GM23248 (cell line): ENCODE measurements around the gene IMMT. TPM values are rescaled to one million over a fixed set of nuclear protein-coding genes. Genes with fewer than 3 reads are reported as not detected.

Experiments used
- DNase-seq: peaks from one replicate; pipeline ENCODE4 v3.0.0-alpha.2; 2015
- H2AFZ ChIP-seq: fragments of 200-600 bp; sonication (generic); 2 replicates; pipeline ENCODE4 v1.6.1; 2016; ENCODE audit warnings: antibody characterized with exemption
- H3F3A ChIP-seq: fragments of 200-600 bp; sonication (generic); 2 replicates; pipeline ENCODE4 v1.6.1; 2016; ENCODE audit warnings: mild to moderate bottlenecking, antibody characterized with exemption, mixed run types; ENCODE audit not compliant: insufficient read depth
- H3K27ac ChIP-seq: fragments of 200-600 bp; sonication (generic); 2 replicates; pipeline ENCODE4 v1.5.1; 2016; ENCODE audit warnings: mild to moderate bottlenecking
- H3K27me3 ChIP-seq: fragments of 200-600 bp; sonication (generic); replicated peaks from 2 replicates; pipeline ENCODE4 v1.6.1; 2016; ENCODE audit warnings: mild to moderate bottlenecking; ENCODE audit not compliant: insufficient read depth
- H3K36me3 ChIP-seq: fragments of 200-600 bp; sonication (generic); 2 replicates; pipeline ENCODE4 v1.6.1; 2016; ENCODE audit warnings: low read depth, mild to moderate bottlenecking
- H3K4me1 ChIP-seq: fragments of 200-600 bp; sonication (generic); 2 replicates; pipeline ENCODE4 v1.6.1; 2016; ENCODE audit warnings: mild to moderate bottlenecking; ENCODE audit not compliant: insufficient read depth
- H3K4me2 ChIP-seq: fragments of 200-600 bp; sonication (generic); one replicate; pipeline ENCODE4 v1.6.1; 2016; ENCODE audit warnings: mild to moderate bottlenecking; ENCODE audit not compliant: unreplicated experiment
- H3K4me3 ChIP-seq: fragments of 200-600 bp; sonication (generic); 2 replicates; pipeline ENCODE4 v1.5.1; 2016; ENCODE audit warnings: mild to moderate bottlenecking
- H3K79me2 ChIP-seq: fragments of 200-600 bp; sonication (generic); 2 replicates; pipeline ENCODE4 v1.6.1; 2016; ENCODE audit warnings: mild to moderate bottlenecking; ENCODE audit not compliant: insufficient read depth
- H3K9ac ChIP-seq: fragments of 200-600 bp; sonication (generic); 2 replicates; pipeline ENCODE4 v1.6.1; 2016; ENCODE audit warnings: mild to moderate bottlenecking
- H3K9me2 ChIP-seq: fragments of 200-600 bp; sonication (generic); 2 replicates; pipeline ENCODE4 v1.6.1; 2016; ENCODE audit warnings: mixed run types, mild to moderate bottlenecking, moderate library complexity; ENCODE audit not compliant: insufficient read depth
- H3K9me3 ChIP-seq: fragments of 200-600 bp; sonication (generic); one replicate; pipeline ENCODE4 v1.6.1; 2017; ENCODE audit warnings: low read depth
- H4K20me1 ChIP-seq: fragments of 200-600 bp; sonication (generic); 2 replicates; pipeline ENCODE4 v1.6.0; 2016; ENCODE audit not compliant: insufficient read depth
- EZH2 ChIP-seq: fragments of 200-600 bp; sonication (generic); IDR thresholded peaks from 2 replicates; pipeline ENCODE4 v1.6.1; 2018; ENCODE audit warnings: antibody characterized with exemption, mild to moderate bottlenecking; ENCODE audit not compliant: insufficient read depth, poor library complexity, severe bottlenecking
- EZH2phosphoT487 ChIP-seq: fragments of 200-600 bp; sonication (generic); IDR thresholded peaks from 2 replicates; pipeline ENCODE4 v1.6.1; 2018; ENCODE audit warnings: antibody characterized with exemption, moderate library complexity, mild to moderate bottlenecking, low read depth; ENCODE audit not compliant: insufficient read depth
- WGBS, 2 experiments: methylation state at CpG; one replicate each; pipeline ENCODE4 v1.1.6; 2015 to 2017; ENCODE audit warnings: low lambda C conversion rate in 2 of 2, low coverage in 1 of 2; ENCODE audit errors: missing lambda C conversion rate in 2 of 2; 5-methylcytosine and 5-hydroxymethylcytosine counted together
- in situ Hi-C: fragments of 300-500 bp; cut with MboI; formaldehyde crosslinking; loops from 2 replicates; pipeline ENCODE4 v1.15.0; 2020
- polyA plus RNA-seq: library from polyadenylated mRNA; unstranded; fragments of >200 nt; fragmentation: Nextera tagmentation; extraction: Ambion mirVana; gene quantifications from 2 replicates; pipeline ENCODE4 v1.2.1, GENCODE V29; 2016
- total RNA-seq: library from RNA; depleted of rRNA; stranded (reverse); fragments of >200 nt; shearing (Covaris generic); gene quantifications from 2 replicates; pipeline ENCODE4 v1.2.3, GENCODE V29; 2014

The IMMT gene
- total and polyA plus RNA-seq, 2 experiments from 2014 or later = 60.4 to 75.4 TPM

DNA sequence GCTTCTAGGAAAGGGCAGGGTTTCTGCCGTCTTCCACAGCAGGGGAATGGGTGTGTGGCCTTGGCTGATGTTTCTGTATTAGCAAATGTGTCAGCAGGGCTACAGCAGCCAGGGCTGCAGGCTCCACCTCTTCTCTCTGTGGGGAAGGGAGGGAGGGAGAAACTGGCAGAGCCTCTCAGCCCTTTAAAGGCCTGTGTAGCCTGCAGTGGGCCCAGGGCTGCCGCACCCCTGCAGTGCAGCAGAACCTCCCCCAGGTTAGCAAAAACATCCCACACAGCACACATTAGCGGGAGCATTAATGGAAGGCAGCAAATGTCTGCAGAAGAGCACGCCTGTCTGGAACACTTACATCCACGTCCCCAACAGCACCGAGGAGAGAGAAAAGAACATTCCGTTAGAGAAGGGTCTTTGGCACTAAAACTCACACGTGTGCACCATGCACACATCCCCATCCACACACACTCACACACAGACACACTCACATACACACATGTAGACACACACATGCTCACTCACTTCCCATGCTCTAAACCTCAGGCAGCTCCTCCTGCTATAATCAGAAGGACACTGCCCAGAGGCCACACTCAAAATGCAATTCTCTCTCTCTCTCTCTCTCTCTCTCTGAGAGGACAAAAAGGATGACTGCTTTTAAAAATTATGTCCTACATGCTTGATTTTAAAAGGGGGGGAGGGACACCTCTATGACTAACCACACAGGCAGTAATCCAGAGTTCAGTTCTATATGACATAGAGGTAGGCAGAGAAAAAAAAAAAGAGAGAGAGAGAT is 28.1 kb upstream of the IMMT start:
- in situ Hi-C loops = loop anchor here (10.0 kb wide), 1 partner anchor 151 kb away; no protein-coding TSS in a partner anchor
- 12 to 21% methylated on average over 7 to 8 of the region's 8 CpGs for WGBS, 2 experiments
- Histone ChIP-seq H3K36me3 (no peaks in the 10 kb centered on the region), H2AFZ (peak overlapping the region; percentile 55), H3K9me3 (no peaks in the 10 kb centered on the region), H3K27me3 (no peaks in the 10 kb centered on the region), H3K27ac (peak overlapping the region; percentile 20; the same call in 1 of the 2 replicates), H3K9me2 (no peaks in the 10 kb centered on the region), H3K4me1 (peaks cover 20% of the 10 kb centered on the region), H3F3A (peaks cover 12% of the 10 kb centered on the region; the same call in 1 of the 2 replicates), H3K4me2 (peak overlapping the region; percentile 24), H3K9ac (peak overlapping the region; percentile 18; the same call in 1 of the 2 replicates), H4K20me1 (no peaks in the 10 kb centered on the region), H3K79me2 (no peaks in the 10 kb centered on the region), H3K4me3 (no peak overlapping the region)
- no peak for TF ChIP-seq EZH2phosphoT487
- peak; percentile 76 for DNase-seq

DNA sequence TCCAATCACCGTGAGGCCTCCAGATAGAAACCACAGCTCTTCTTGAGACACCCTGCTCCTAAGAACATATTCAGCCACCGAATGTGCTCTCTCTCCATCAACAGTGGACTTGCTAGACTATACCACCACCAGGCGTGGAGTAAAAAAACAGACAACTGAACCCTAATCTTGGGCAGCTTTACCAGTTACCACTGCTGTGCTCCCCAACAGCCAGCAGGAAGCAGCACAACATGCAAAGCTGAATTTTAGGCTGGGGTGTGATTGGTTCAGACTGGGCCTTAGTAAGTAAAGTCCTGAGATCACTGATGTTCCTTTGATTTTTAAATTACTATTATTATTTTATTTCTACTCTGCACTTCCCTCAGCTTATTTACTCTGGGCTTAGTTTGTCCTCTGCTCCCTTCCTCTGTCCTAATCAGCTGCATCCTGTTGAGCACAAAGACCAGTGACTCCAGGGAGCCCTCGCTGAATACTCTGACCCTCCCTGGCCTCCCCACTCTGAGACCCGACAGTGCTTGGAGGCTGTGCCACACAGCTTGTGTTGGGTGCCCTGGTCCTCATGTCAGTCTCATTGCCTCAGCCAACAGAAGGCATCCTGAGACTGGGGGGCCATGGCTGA is 25.9 kb upstream of the IMMT start:
- Histone ChIP-seq H3K4me2 (no peak overlapping the region), H3K36me3 (no peaks in the 10 kb centered on the region), H3K27me3 (no peaks in the 10 kb centered on the region), H3K4me3 (no peak overlapping the region), H3F3A (peaks cover 12% of the 10 kb centered on the region; the same call in 1 of the 2 replicates), H3K79me2 (no peaks in the 10 kb centered on the region), H3K9me2 (no peaks in the 10 kb centered on the region), H4K20me1 (no peaks in the 10 kb centered on the region), H3K9me3 (no peaks in the 10 kb centered on the region), H3K4me1 (peaks cover 35% of the 10 kb centered on the region), H3K9ac (no peak overlapping the region), H3K27ac (no peak overlapping the region), H2AFZ (no peak overlapping the region)
- peak; percentile 63 for DNase-seq
- in situ Hi-C loops = loop anchor here (10.0 kb wide), 1 partner anchor 154 kb away; no protein-coding TSS in a partner anchor
- 58 to 60% methylated on average over 5 of the region's 5 CpGs for WGBS, 2 experiments
- no peak for TF ChIP-seq EZH2phosphoT487
- TF ChIP-seq EZH2 = no peak

DNA sequence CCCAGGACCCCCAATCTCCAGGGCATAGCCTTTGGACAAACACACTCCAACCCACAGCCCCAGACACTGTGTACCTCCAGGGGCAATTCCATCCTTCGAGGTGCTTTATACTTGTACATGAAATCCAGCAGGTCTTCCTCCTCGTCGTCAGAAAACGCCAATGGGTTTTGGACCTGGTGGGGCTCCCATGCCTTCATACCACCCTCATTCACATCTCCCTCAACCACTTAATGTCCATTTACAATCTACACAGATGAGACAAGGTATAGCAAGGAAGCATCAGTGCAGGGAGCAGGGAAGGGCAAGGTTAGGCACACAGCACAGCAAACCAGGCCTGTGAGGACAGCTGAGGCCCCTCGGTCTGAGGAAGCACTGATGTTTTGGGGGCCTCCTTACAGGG is 24.6 kb upstream of the IMMT start:
- Histone ChIP-seq H3K27ac (no peak overlapping the region), H2AFZ (no peak overlapping the region), H3K36me3 (no peaks in the 10 kb centered on the region), H3K4me1 (peaks cover 37% of the 10 kb centered on the region), H3K79me2 (no peaks in the 10 kb centered on the region), H3F3A (peaks cover 12% of the 10 kb centered on the region; the same call in 1 of the 2 replicates), H3K4me2 (no peak overlapping the region), H3K9ac (no peak overlapping the region), H3K9me3 (no peaks in the 10 kb centered on the region), H3K9me2 (no peaks in the 10 kb centered on the region), H4K20me1 (no peaks in the 10 kb centered on the region), H3K4me3 (no peak overlapping the region), H3K27me3 (no peaks in the 10 kb centered on the region)
- no peak for TF ChIP-seq EZH2
- TF ChIP-seq EZH2phosphoT487 = no peak
- WGBS, 2 experiments = 63 to 71% methylated on average over 5 of the region's 5 CpGs
- in situ Hi-C loops = loop anchor here (10.0 kb wide), 1 partner anchor 155 kb away; no protein-coding TSS in a partner anchor
- no peak for DNase-seq

DNA sequence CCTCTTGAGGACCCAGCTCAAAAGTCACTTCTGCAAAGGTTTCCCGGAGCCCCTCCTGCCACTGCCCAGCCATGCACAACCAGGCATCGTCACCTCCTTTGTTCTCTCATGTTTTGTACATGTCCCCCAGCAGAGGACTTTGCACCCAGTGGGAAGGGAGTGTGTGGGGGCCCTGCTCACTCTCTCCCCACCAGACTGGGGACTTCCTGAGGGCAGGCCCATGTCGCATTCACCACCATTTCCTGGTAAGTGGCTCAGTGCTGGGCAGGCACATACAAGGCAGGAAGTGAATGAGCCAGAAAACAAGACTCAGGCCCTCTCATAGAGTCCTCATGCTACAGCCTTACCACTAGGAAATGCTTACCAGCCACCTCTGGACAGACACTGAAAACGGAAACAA is 22.9 kb upstream of the IMMT start:
- TF ChIP-seq EZH2 = no peak
- TF ChIP-seq EZH2phosphoT487 = no peak
- H3F3A ChIP-seq = peaks cover 6% of the 10 kb centered on the region; the same call in 1 of the 2 replicates
- in situ Hi-C loops = no loop called here
- no peaks in the 10 kb centered on the region for H3K9me3 ChIP-seq
- 80 to 83% methylated on average over 4 of the region's 4 CpGs for WGBS, 2 experiments
- peaks cover 27% of the 10 kb centered on the region for H3K4me1 ChIP-seq
- no peaks in the 10 kb centered on the region for H3K9me2 ChIP-seq
- no peaks in the 10 kb centered on the region; the same call in 1 of the 2 replicates for H3K36me3 ChIP-seq
- no peak overlapping the region for H3K4me2 ChIP-seq
- H3K27ac ChIP-seq = no peak overlapping the region
- H4K20me1 ChIP-seq = no peaks in the 10 kb centered on the region
- H3K27me3 ChIP-seq = no peaks in the 10 kb centered on the region
- no peak overlapping the region for H2AFZ ChIP-seq
- no peak overlapping the region for H3K4me3 ChIP-seq
- DNase-seq = no peak
- no peak overlapping the region for H3K9ac ChIP-seq
- H3K79me2 ChIP-seq = no peaks in the 10 kb centered on the region
